Stimulated activated CD4-positive, alpha-beta T cell treated with anti-CD3 and anti-CD28 coated beads, Interleukin-1b, Interleukin-23, amount 100 ng/mL, for 48 hours (primary cell): ENCODE data around the gene APCDD1.
"Not testable (repeated sequence)": the region's sequence is repeated elsewhere in the genome, so short reads cannot be mapped to it uniquely, and the experiment has no call there.

Source experiments
- DNase-seq: peaks from one replicate; pipeline ENCODE4 v3.0.0-alpha.2; 2020

APCDD1 gene

GRCh38 chr18:10530002-10530401 lies 75.6 kb downstream of the APCDD1 start:
- no peak for DNase-seq

- DNase-seq = peak; percentile 46
Measured at GRCh38 chr18:10530852-10531251, 76.4 kb downstream of the APCDD1 start.

GRCh38 chr18:10533111-10533510 lies 78.7 kb downstream of the APCDD1 start:
- DNase-seq = no peak

GRCh38 chr18:10536280-10536679 lies 81.8 kb downstream of the APCDD1 start:
- no peak for DNase-seq

- DNase-seq = no peak
Measured at GRCh38 chr18:10537765-10538164, 83.3 kb downstream of the APCDD1 start.

GRCh38 chr18:10539124-10539523 lies 84.7 kb downstream of the APCDD1 start:
- DNase-seq = not testable (repeated sequence)
